ENCODE data around the gene STPG4. TPM values are rescaled to one million over a fixed set of nuclear protein-coding genes. Genes with fewer than 3 reads are reported as not detected.

Gene STPG4
- total RNA-seq, 1 donor from 2014 or later: not detected

DNA sequence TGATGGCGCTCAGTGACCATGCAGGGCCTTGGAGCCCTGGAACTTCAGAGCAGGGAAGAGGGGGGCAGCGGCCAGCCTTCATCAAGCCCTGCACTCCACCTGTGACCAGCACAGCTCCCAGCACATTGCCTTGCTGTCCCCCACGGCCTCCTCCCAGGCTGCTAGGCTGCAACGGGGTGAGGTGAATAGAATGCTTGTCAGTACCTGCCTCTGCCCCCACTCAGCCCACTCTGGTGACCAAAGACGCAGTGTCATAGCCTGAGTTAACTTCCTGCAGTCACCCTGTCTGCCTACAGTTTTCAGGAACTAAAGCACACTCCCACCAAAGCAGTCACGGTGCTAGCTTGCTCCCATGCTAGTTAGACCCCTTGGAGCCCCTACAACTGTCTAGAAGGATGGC lies 72.1 kb downstream of the STPG4 start:
- Histone ChIP-seq H3K36me3 (no peaks in the 10 kb centered on the region), H3K27me3 (ENCODE audit: low read depth) (no peaks in the 10 kb centered on the region), H3K4me3 (no peak overlapping the region), H3K9me3 (replicated peaks) (no peaks in the 10 kb centered on the region), H3K4me1 (peaks cover 76% of the 10 kb centered on the region), H3K27ac (replicated peaks) (peak overlapping the region; percentile 73)
- intact Hi-C loops (cut with micrococcal nuclease): no loop called here
- DNase-seq: no peak
- TF ChIP-seq, protein P1, sequence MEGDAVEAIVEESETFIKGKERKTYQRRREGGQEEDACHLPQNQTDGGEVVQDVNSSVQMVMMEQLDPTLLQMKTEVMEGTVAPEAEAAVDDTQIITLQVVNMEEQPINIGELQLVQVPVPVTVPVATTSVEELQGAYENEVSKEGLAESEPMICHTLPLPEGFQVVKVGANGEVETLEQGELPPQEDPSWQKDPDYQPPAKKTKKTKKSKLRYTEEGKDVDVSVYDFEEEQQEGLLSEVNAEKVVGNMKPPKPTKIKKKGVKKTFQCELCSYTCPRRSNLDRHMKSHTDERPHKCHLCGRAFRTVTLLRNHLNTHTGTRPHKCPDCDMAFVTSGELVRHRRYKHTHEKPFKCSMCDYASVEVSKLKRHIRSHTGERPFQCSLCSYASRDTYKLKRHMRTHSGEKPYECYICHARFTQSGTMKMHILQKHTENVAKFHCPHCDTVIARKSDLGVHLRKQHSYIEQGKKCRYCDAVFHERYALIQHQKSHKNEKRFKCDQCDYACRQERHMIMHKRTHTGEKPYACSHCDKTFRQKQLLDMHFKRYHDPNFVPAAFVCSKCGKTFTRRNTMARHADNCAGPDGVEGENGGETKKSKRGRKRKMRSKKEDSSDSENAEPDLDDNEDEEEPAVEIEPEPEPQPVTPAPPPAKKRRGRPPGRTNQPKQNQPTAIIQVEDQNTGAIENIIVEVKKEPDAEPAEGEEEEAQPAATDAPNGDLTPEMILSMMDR (IDR thresholded peaks at IDR 0.05; ENCODE audit: borderline replicate concordance): no peak

DNA sequence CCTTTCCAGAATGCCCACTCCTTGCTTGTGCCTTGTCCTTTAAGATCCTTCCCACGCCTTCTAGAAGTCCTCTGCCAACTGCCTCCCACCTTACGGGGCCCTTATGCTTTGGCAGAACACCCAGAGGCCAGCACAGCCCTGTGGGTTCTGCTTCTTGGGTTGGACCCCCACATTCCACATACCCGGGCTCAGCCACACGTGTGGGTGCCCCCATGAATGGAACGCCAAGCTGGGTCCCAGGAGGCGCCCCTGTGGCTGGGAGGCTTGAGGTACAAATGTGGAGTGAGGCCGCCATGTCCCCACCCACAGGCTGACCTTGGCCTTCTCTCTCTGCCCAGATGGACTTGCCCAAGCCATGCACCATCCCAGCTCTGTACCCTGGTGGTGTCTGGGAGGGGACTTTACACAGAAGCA lies 74.2 kb downstream of the STPG4 start:
- H3K4me3 ChIP-seq: no peak overlapping the region
- no peak for DNase-seq
- H3K9me3 ChIP-seq (replicated peaks): no peaks in the 10 kb centered on the region
- H3K4me1 ChIP-seq: peaks cover 76% of the 10 kb centered on the region
- TF ChIP-seq, protein P1 (IDR thresholded peaks at IDR 0.05; ENCODE audit: borderline replicate concordance): no peak
- H3K36me3 ChIP-seq: no peaks in the 10 kb centered on the region
- H3K27me3 ChIP-seq (ENCODE audit: low read depth): no peaks in the 10 kb centered on the region
- H3K27ac ChIP-seq (replicated peaks): no peak overlapping the region
- intact Hi-C loops (cut with micrococcal nuclease): no loop called here

DNA sequence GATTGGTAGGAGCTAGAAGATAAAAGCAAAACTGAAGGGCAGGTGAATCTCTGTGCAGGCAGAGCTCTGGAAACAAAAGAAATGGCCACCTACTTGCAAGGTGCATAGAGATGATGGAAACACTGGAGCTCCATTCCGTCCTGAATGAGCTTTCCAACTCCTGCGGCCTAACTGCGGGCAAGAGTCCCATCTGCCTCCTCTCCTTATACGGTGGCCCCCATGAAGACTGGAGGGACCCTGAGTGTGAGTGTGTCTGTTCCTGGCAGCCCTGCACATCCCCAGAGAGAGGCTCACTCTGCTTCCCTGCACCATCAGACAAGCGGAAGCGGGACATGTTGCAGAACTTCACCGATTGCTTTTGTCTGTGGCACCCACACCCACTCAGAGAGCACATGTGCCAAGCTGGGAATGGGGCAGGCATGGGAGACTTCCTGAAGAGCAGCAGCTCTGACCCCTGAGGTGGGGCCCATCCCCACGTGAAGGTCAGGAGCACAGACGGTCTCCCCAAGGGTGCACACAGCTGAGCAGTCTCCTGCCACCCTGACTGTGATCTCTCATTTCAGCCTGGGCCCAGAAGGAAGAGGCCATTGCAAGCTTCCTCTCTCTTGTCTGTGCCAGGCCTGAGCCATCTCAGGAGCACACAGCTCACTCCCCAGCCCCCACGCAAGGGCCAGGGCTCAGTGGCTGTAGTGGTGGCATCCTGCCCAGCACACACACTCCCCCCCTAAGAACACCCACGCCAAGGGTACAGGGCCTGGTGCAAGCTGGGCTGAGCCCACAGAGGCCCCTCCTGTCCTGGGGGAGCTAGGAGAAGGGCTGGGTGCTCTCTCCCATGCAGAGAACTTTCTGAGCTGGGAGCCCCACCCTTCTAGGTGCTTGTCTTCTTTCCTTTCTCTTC lies 75.3 kb downstream of the STPG4 start:
- Histone ChIP-seq H3K9me3 (replicated peaks) (no peaks in the 10 kb centered on the region), H3K27ac (replicated peaks) (peak overlapping the region; percentile 42), H3K27me3 (ENCODE audit: low read depth) (no peaks in the 10 kb centered on the region), H3K4me3 (no peak overlapping the region), H3K4me1 (peaks cover 76% of the 10 kb centered on the region), H3K36me3 (no peaks in the 10 kb centered on the region)
- intact Hi-C loops (cut with micrococcal nuclease): no loop called here
- TF ChIP-seq, protein P1 (IDR thresholded peaks at IDR 0.05; ENCODE audit: borderline replicate concordance): no peak
- no peak for DNase-seq

DNA sequence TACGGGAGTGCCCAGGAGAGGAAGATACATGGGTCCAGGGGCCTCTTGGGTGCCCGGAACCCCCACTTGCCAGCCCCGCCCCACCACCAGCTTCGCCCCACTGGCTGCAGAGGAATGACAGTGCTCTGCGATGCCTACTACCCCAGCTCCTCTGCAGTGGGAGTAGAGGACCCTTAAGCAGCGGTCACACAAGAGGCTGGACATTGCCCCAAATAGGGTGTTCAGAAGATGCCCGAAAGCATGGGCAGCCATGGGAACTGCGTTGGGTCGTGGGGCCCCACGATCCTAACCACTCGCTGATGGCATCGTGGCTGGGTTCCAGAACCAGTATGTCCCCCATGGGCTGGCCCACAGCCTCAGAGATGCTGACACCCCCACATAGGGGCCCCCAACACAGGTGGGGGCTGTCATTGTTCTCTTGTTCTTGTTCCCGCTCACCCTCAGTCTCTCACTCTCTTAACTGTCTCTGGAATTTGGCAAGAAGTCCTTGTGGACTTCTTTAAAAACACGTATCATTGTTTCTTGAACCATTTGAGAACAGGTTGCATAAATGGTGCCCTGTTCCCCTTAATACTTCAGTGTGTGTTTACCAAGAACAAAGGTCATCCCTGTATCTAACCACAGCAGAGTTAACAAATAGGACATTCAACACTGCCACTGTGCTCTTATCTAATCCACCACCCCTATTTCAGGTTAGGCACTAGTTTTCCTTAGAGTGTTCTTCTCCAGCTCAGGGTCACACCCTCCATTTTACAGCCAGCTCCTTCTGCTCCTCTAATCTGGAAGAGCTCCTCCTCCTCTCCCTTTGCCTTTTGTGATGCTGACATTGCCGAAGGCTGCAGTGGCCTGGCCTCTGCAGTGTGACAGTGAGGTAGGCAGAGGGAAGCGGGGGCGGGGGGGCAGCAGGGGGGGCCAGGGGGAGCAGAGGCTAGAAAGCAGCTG lies 76.3 kb downstream of the STPG4 start:
- no peak for DNase-seq
- TF ChIP-seq, protein P1 (IDR thresholded peaks at IDR 0.05; ENCODE audit: borderline replicate concordance): no peak
- intact Hi-C loops (cut with micrococcal nuclease): no loop called here

DNA sequence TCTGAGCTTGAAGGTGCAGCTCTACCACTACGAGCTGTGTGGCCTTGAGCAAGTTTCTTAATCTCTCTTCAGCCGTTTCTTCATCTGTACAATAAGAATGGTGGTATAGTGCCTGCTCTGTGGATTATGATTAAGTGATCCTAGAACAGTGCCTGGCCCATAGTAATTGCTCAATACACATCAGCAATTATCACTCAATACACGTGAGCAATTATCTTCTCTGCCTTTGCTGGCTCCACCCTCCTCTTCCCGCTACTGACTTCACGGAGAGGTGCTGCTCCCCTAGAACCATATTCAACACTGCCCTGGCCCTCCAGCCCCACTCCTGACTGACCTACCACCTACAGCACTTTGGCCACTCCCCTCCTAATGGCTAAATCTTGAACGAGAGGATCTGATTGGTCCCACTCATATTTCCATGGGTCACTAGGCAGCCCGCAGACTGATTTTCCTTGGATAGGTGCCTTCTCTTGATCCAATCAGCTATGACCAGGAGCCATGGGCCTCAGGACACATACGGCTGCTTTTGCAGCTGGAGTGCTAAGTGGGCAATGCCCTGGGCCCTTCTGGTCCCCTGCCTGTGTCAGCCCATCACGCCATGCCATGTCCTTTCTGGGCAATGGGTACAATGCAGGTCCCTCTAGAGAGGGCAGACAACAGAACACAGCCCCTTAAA lies 77.5 kb downstream of the STPG4 start:
- no peaks in the 10 kb centered on the region for H3K9me3 ChIP-seq (replicated peaks)
- intact Hi-C loops (cut with micrococcal nuclease): no loop called here
- TF ChIP-seq, protein P1 (IDR thresholded peaks at IDR 0.05; ENCODE audit: borderline replicate concordance): no peak
- DNase-seq: no peak
- H3K27me3 ChIP-seq (ENCODE audit: low read depth): no peaks in the 10 kb centered on the region
- peak overlapping the region; percentile 93 for H3K27ac ChIP-seq (replicated peaks)
- no peaks in the 10 kb centered on the region for H3K36me3 ChIP-seq
- no peak overlapping the region for H3K4me3 ChIP-seq
- H3K4me1 ChIP-seq: peaks cover 79% of the 10 kb centered on the region

More for the DNA sequence above, 76.3 kb downstream of the STPG4 start:
- Histone ChIP-seq H3K27ac (replicated peaks) (peak overlapping the region; percentile 42), H3K4me1 (peaks cover 79% of the 10 kb centered on the region), H3K9me3 (replicated peaks) (no peaks in the 10 kb centered on the region), H3K36me3 (no peaks in the 10 kb centered on the region), H3K27me3 (ENCODE audit: low read depth) (no peaks in the 10 kb centered on the region), H3K4me3 (no peak overlapping the region)

All from left ventricle myocardium inferior (tissue), 1 donor.